NCI-H446 treated with DMSO at 0.1 percent for 48 hours (cell line): ENCODE data around the gene RAB6A.

Source experiments
- DNase-seq: peaks from one replicate; lab custom pipeline; 2025; lab: John Stamatoyannopoulos, UW

RAB6A gene

DNA sequence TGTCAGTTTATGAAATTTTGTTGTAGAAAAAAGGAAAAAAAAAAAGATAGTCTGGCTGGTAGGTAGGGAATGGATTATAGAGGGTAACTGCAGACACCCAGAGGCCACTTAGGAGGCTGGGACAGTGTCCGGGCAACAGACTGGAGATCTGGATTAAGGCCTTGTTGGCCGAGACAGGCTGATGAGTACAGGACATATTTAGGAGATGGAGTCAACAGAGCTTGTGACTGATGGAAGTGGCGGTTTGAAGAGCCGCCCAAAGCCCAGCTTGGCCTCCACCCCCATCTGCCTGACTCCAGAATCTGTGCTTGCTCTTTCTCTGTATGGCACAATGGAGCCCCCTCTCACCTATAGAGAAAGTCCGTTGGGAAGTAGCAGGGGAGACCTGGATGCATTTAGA lies 106.9 kb downstream of the RAB6A start:
- DNase-seq = no peak

GRCh38 chr11:73652856-73653559 lies 107.9 kb downstream of the RAB6A start:
- DNase-seq = no peak

DNA sequence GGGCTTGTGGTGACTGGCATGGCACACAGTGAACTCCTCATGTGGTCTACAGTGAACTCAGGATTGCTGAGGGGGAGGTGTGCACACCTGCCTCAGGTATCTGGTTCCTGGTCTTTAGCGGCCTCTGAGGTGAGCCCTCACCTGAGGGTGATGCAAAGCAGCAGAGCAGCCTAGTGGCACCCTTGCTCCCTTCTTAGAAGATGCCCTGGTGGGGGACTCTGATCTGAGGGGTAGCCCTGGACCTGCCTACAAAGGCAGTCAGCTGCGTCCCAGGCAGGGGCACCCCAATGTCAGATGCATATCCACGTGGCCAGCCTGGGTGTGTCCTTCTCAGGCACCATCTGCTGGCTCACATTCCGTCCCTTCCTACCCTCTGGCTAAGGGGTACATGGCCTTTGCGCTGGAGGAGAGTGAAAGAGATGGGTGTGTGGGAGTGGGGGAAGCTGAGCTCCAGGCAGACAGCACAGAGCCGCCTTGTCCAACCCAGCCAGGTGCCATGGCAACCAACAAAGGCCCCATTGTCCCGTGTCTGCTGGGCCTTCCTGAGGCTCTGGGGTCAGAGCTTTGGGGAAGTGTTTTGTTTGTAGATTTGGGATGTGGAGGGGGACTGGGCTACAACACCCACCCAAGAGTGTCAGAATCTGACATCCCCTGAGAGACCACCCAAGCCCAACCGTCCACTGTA lies 108.7 kb downstream of the RAB6A start:
- no peak for DNase-seq

- DNase-seq = no peak
Measured at GRCh38 chr11:73651661-73652045, 109.2 kb downstream of the RAB6A start.

GRCh38 chr11:73651252-73651651 lies 109.6 kb downstream of the RAB6A start:
- no peak for DNase-seq

DNA sequence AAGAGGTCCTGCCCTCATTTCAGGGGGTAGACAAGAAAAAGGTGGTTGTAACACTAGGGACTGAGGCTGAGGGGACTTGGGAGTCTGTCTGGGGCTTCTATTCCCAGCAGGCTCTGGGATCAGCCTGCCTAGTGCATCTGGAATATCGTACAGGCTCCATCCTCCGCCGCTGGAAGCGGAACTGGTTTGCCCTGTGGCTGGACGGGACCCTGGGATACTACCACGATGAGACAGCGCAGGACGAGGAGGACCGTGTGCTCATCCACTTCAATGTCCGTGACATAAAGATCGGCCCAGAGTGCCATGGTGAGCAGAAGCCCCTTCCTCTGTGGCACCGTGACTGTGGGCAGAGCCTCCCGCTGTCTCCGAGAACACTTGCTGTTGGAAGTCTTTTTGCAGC lies 110.5 kb downstream of the RAB6A start:
- no peak for DNase-seq

- DNase-seq = no peak
Measured at GRCh38 chr11:73649206-73649605, 111.7 kb downstream of the RAB6A start.

GRCh38 chr11:73648571-73649046 lies 112.3 kb downstream of the RAB6A start:
- DNase-seq = no peak

- no peak for DNase-seq
Measured at GRCh38 chr11:73648121-73648520, 112.8 kb downstream of the RAB6A start.

GRCh38 chr11:73647459-73648100 lies 113.3 kb downstream of the RAB6A start:
- no peak for DNase-seq

DNA sequence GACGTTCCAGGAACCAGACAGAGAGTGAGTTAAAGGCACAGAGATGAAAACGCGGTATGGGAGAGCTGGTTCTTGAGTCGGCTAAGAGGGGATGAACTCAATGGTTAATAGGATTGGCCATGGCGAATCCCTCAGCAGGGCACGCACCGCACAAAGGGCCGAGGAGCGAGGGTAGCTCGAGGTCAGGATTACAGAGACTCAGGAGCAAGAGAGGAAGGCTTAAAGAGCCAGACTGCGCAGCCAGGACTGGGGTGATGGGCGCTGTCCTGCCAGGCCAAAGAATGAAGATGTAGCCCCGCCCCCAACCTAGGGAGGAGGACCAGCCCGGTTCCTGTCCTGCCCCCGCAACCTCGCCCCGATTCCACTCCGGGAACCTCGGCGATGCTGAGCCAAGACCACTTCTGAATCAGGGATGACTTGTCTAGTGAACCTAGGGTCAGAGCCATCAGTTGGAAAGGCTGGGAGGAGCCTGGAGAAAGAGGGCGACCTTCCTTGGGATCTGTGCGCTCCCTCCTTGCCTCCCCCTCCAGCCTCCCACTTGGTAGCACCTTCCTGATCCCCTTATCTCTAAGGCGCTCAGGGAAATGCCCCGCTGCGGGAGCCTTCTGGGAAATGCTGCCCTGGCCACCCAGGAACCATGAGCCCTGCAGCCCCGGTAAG lies 114.8 kb downstream of the RAB6A start, which contains the start of gene PLEKHB1:
PLEKHB1 (plus strand) TSS at position 610 of the 660 bp plus-strand sequence; CDS start at position 638, 28 bp downstream.
- DNase-seq = no peak

- no peak for DNase-seq
Measured at GRCh38 chr11:73645121-73645969, 115.5 kb downstream of the RAB6A start.

GRCh38 chr11:73641668-73642067 lies 119.2 kb downstream of the RAB6A start:
- no peak for DNase-seq

DNA sequence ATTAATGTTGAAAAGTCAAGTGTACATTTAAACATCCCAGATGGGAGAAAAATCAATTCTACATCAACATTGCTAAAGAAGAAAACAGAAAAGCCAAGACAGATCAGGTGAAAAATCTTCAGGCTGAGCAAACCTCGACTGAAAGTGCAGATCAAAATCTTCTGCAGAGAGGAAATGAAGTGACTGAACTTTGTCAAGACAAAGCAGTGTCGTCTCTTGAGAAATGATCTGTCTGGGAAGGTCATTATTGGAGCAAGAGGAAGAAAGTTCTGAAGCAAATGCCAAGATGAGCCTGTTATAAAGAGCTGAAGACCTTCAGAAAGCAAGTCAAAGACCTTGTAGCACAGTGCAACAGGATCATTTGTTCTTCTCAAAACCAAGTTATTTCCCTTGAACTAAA lies 120.3 kb downstream of the RAB6A start:
- no peak for DNase-seq

- peak; percentile 7 for DNase-seq
Measured at GRCh38 chr11:73637012-73637411, 123.9 kb downstream of the RAB6A start.

- no peak for DNase-seq
Measured at GRCh38 chr11:73636249-73636648, 124.6 kb downstream of the RAB6A start.

DNA sequence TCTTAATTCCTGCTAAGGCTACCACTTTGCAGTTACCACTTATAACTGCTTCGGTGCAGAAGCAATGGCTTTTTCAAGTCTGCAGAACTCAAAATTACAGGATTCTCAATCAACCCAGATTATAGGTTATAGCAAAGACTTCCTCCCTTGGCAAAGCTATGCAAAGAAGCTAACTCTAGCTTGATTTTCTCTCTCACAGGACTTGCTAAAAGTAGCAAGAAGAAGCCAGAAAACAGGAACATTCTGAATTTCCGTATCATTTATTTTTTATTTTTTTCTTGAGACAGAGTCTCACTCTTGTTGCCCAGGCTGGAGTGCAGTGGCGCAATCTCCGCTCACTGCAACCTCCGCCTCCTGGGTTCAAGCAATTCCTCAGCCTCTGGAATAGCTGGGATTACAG lies 125.2 kb downstream of the RAB6A start:
- DNase-seq = no peak

GRCh38 chr11:73633999-73634398 lies 126.9 kb downstream of the RAB6A start:
- DNase-seq = no peak

DNA sequence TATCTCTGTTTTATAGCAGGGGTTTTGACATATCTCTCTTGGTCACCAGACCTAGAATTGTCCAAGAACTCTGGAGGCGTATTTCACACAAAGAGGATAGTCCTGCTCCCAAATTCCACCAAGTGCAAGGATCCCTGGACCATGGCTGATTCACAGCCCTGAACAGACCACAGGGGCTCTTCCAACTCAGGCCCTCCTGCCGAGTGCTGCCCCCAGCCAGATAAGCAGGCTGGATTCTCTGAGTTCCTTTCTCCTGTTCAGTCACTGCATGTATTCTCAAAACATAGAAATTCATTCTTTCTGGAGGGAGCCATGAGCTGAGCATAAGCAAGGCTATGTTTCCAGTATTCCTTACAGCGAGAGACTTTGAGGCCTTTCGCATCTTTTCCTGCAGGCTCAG lies 127.9 kb downstream of the RAB6A start:
- DNase-seq = no peak

DNA sequence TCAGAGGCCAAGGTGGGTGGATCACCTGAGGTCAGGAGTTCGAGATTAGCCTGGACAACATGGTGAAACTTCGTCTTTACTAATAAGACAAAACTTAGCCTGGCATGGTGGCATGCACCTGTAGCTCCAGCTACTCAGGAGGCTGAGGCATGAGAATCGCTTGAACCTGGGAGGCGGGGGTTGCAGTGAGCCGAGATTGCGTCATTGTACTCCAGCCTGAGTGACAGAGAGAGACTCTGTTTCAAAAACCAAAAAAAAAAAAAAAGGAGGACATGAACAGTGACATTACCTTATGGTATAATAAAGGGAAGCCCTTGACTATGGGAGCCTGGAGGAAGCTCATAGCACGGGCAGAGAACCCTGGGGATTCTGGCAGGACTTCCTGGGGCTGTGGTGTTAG lies 131.0 kb downstream of the RAB6A start:
- no peak for DNase-seq

DNA sequence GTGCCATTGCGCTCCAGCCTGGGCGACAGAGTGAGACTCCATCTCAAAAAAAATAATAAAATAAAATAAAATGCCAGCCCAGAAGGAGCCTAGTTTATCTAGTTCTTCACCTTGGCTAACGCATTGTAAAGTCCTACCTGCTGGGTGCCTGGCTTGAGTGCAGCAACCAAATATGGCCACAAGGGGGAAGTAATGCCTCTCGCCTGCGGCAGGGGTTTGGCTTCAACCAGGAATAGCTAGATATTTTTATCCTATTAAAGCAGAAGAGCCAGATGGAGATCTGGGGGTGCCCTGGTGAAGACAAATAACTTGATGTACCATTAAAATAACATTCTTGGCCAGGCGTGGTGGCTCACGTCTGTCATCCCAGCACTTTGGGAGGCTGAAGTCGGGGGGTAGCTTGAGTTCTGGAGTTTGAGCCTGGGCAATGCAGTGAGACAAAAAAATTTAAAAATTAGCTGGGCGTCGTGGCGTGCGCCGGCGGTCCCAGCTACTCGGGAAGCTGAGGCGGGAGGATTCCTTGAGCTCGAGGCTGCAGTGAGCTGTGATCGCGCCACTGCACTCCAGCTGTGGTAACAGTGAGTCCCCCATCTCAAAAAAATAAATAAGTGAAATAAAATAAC lies 135.1 kb downstream of the RAB6A start:
- peak; percentile 46 for DNase-seq
